Neutrophil (primary cell): ENCODE results near the gene TMEM171.

Experiments
- H3K27ac ChIP-seq: fragments of 200-600 bp; sonication (generic); 2 replicates; pipeline ENCODE4 v1.5.1; 2016; ENCODE audit warnings: mild to moderate bottlenecking, moderate library complexity
- H3K27me3 ChIP-seq: fragments of 200-600 bp; sonication (generic); 2 replicates; pipeline ENCODE4 v1.6.0; 2016; ENCODE audit warnings: mild to moderate bottlenecking
- H3K36me3 ChIP-seq: fragments of 200-600 bp; sonication (generic); 2 replicates; pipeline ENCODE4 v1.5.1; 2017
- H3K4me1 ChIP-seq, 2 experiments: fragments of 200-600 bp in 1 of 2; sonication (generic) in 1 of 2; 1 replicate in 1 of 2; 2 replicates in 1 of 2; pipeline versions ENCODE4 v1.5.1 to v1.6.1; 2013 to 2016; ENCODE audit warnings: low read depth in 1 of 2, low read length in 1 of 2, mild to moderate bottlenecking in 1 of 2, moderate library complexity in 1 of 2; ENCODE audit not compliant: control insufficient read depth in 1 of 2, insufficient read depth in 1 of 2
- H3K4me3 ChIP-seq, 2 experiments: fragments of 200-600 bp in 1 of 2; sonication (generic) in 1 of 2; 1 replicate in 1 of 2; 2 replicates in 1 of 2; pipeline ENCODE4 v1.5.1; 2013 to 2016; ENCODE audit warnings: low read depth in 1 of 2, low read length in 1 of 2, mild to moderate bottlenecking in 1 of 2, moderate library complexity in 1 of 2
- H3K9me3 ChIP-seq: fragments of 200-600 bp; sonication (generic); 2 replicates; pipeline ENCODE4 v1.5.1; 2016
- TF ChIP-seq, protein P1 (sequence below): fragments of 200-600 bp; sonication (generic); IDR thresholded peaks from 2 replicates; pipeline ENCODE4 v1.5.1; 2016; ENCODE audit warnings: antibody characterized with exemption

The TMEM171 gene

DNA sequence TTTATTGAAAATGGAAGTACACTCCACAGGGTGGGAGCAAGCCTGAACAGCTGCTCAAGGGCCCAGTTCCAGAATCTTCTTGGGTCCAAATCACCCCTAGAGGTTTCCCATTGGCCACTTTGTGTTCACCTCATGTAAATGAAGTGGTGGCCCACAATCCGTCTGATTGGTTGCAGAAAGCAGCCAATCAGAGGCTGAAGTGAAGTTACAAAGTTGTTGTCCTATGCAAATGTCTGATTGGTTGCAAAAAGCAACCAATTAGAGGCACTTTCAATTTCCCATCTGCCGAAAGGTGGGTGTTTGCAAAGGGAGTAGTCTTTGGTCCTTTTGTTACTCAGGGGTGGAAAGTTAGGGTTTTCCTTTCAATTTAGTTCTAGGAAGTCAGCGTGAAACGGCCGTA, 8.8 kb downstream of the TMEM171 start:
- no peaks in the 10 kb centered on the region for H3K36me3 ChIP-seq
- TF ChIP-seq, protein P1, sequence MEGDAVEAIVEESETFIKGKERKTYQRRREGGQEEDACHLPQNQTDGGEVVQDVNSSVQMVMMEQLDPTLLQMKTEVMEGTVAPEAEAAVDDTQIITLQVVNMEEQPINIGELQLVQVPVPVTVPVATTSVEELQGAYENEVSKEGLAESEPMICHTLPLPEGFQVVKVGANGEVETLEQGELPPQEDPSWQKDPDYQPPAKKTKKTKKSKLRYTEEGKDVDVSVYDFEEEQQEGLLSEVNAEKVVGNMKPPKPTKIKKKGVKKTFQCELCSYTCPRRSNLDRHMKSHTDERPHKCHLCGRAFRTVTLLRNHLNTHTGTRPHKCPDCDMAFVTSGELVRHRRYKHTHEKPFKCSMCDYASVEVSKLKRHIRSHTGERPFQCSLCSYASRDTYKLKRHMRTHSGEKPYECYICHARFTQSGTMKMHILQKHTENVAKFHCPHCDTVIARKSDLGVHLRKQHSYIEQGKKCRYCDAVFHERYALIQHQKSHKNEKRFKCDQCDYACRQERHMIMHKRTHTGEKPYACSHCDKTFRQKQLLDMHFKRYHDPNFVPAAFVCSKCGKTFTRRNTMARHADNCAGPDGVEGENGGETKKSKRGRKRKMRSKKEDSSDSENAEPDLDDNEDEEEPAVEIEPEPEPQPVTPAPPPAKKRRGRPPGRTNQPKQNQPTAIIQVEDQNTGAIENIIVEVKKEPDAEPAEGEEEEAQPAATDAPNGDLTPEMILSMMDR, result no peak
- H3K4me1 ChIP-seq, result no peaks in the 10 kb centered on the region
- H3K9me3 ChIP-seq, result no peaks in the 10 kb centered on the region
- H3K4me3 ChIP-seq, result no peak overlapping the region
- H3K27ac ChIP-seq, result no peak overlapping the region
- H3K27me3 ChIP-seq, result peaks cover 79% of the 10 kb centered on the region

DNA sequence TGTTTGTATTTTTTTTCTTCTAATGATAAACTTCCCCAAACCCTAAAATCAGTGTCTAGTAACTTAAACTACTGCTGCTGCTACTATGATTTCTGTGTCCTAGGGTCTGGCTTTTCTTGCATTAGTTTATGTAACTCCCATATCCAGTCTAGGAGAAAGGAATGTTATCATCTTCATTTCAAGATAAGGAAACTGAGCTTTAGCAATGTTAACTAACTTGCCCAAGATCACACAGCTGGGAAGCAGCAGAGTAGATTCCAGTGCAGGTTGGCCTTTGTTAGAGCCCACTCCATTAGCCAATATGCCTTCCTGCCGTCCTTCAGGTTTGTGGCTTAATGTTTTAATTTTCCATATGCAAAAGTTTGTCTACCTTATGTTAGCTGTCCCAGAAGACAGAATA, 10.4 kb downstream of the TMEM171 start:
- no peaks in the 10 kb centered on the region for H3K4me1 ChIP-seq
- H3K4me3 ChIP-seq, result no peak overlapping the region
- H3K9me3 ChIP-seq, result no peaks in the 10 kb centered on the region
- H3K27ac ChIP-seq, result no peak overlapping the region
- peaks cover 79% of the 10 kb centered on the region for H3K27me3 ChIP-seq
- TF ChIP-seq, protein P1, result no peak
- H3K36me3 ChIP-seq, result no peaks in the 10 kb centered on the region

DNA sequence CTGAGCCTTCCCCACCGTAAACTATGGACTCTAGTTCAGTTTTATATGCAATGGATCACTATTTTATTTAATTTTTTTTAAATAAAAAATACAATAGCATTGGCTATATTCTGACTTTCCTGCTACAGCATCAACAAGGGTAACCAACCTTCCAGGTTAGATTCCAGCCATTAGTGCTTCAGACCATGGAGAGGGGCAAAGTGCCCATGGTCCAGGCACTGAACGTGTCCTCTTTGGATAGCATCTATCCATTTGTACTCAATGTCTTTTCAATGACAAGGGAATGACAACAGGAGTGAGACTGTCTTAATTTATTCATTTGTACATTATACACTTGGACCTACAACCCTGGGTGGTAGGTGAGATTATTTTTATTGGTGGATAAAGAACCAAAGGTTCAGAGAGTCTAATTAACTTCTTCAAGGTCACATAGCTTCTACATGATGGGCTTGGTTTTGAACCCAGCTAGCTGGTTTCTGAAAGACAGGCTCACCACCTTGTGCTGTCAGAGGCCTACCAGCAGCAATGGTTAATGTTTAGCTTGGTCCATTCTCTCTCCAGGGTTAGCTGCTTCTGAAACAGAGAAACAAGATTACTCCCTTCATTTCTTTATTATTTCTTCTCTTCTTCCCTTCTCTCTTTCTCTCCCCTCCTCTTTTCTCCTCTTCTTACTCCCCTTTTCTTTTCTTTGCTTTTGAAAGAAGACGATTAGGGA, 11.5 kb downstream of the TMEM171 start:
- no peak overlapping the region for H3K27ac ChIP-seq
- H3K9me3 ChIP-seq, result no peaks in the 10 kb centered on the region
- H3K4me1 ChIP-seq, result no peaks in the 10 kb centered on the region
- H3K27me3 ChIP-seq, result peaks cover 79% of the 10 kb centered on the region
- TF ChIP-seq, protein P1, result no peak
- no peak overlapping the region for H3K4me3 ChIP-seq
- no peaks in the 10 kb centered on the region for H3K36me3 ChIP-seq

DNA sequence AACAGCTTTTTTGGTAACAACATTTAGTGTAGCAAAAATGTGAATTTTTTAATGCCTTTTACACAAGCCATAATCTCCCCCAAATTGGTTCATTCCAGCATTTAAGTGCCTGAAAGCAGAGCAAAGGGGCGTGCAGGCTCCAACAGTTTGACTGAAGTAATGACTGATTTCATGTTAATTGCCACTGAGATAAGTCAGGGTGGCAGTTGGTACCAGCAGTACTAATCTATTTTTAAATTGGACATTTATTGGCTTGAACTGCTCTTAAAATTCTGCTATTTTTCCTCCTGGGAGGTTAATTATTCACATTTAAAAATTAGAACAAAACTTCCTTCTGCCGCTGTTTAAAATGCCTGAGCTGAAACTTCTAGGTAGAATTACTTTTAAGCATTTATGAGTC, 12.4 kb downstream of the TMEM171 start:
- Histone ChIP-seq H3K4me1 (no peaks in the 10 kb centered on the region), H3K27ac (no peak overlapping the region), H3K4me3 (no peak overlapping the region), H3K27me3 (peaks cover 79% of the 10 kb centered on the region), H3K9me3 (no peaks in the 10 kb centered on the region), H3K36me3 (no peaks in the 10 kb centered on the region)
- TF ChIP-seq, protein P1, result no peak

GRCh38 chr5:73135021-73135420, 14.6 kb downstream of the TMEM171 start:
- no peaks in the 10 kb centered on the region for H3K4me1 ChIP-seq
- TF ChIP-seq, protein P1, result no peak

More at GRCh38 chr5:73135021-73135420, 14.6 kb downstream of the TMEM171 start:
- Histone ChIP-seq H3K27me3 (peaks cover 85% of the 10 kb centered on the region), H3K4me3 (no peak overlapping the region), H3K36me3 (no peaks in the 10 kb centered on the region), H3K9me3 (no peaks in the 10 kb centered on the region), H3K27ac (no peak overlapping the region)
